T-helper 9 cell (primary cell): ENCODE measurements around the gene FAM184B.
"Not testable (repeated sequence)": the region's sequence is repeated elsewhere in the genome, so short reads cannot be mapped to it uniquely, and the experiment has no call there.

ENCODE experiments used
- DNase-seq: peaks from one replicate; pipeline ENCODE4 v3.0.0-alpha.2; 2020

Gene FAM184B

GRCh38 chr4:17717301-17717700 is 64.1 kb downstream of the FAM184B start:
- no peak for DNase-seq

- DNase-seq: no peak
These were observed 65.9 kb downstream of the FAM184B start for GRCh38 chr4:17715511-17715910.

- no peak for DNase-seq
These were observed 67.6 kb downstream of the FAM184B start for GRCh38 chr4:17713779-17714178.

- no peak for DNase-seq
These were observed 69.3 kb downstream of the FAM184B start for GRCh38 chr4:17712166-17712565.

GRCh38 chr4:17711206-17711605 is 70.2 kb downstream of the FAM184B start:
- DNase-seq: not testable (repeated sequence)

GRCh38 chr4:17709763-17710068 is 71.7 kb downstream of the FAM184B start:
- no peak for DNase-seq

- no peak for DNase-seq
These were observed 72.2 kb downstream of the FAM184B start for GRCh38 chr4:17708992-17709762.

GRCh38 chr4:17707671-17708070 is 73.8 kb downstream of the FAM184B start:
- no peak for DNase-seq

GRCh38 chr4:17705107-17705506 is 76.3 kb downstream of the FAM184B start:
- no peak for DNase-seq

GRCh38 chr4:17704020-17704650 is 77.3 kb downstream of the FAM184B start:
- no peak for DNase-seq

- no peak for DNase-seq
These were observed 78.8 kb downstream of the FAM184B start for GRCh38 chr4:17702641-17703040.

- no peak for DNase-seq
These were observed 79.5 kb downstream of the FAM184B start for GRCh38 chr4:17701882-17702281.

GRCh38 chr4:17701138-17701839 is 80.1 kb downstream of the FAM184B start:
- no peak for DNase-seq

GRCh38 chr4:17699380-17699779 is 82.0 kb downstream of the FAM184B start:
- no peak for DNase-seq

- no peak for DNase-seq
These were observed 83.3 kb downstream of the FAM184B start for GRCh38 chr4:17698116-17698515.

- DNase-seq: no peak
These were observed 86.1 kb downstream of the FAM184B start for GRCh38 chr4:17695341-17695740.

GRCh38 chr4:17694552-17694951 is 86.9 kb downstream of the FAM184B start:
- DNase-seq: no peak

- DNase-seq: no peak
These were observed 90.5 kb downstream of the FAM184B start for GRCh38 chr4:17690898-17691297.

- DNase-seq: no peak
These were observed 91.3 kb downstream of the FAM184B start for GRCh38 chr4:17690135-17690534.

GRCh38 chr4:17688011-17688441 is 93.4 kb downstream of the FAM184B start:
- no peak for DNase-seq

- DNase-seq: no peak
These were observed 94.1 kb downstream of the FAM184B start for GRCh38 chr4:17687237-17687857.

- DNase-seq: not testable (repeated sequence)
These were observed 96.8 kb downstream of the FAM184B start for GRCh38 chr4:17684648-17685047.

- DNase-seq: no peak
These were observed 99.2 kb downstream of the FAM184B start for GRCh38 chr4:17682222-17682566.
